Measurements from ENCODE around the gene PPIP5K2. TPM values are rescaled to one million over a fixed set of nuclear protein-coding genes. Genes with fewer than 3 reads are reported as not detected.
A peak's percentile ranks its signal among the peaks of the same experiment; 100 is the strongest.

PPIP5K2 gene
- polyA plus RNA-seq, 1 donor from 2014 or later = 153 TPM

DNA sequence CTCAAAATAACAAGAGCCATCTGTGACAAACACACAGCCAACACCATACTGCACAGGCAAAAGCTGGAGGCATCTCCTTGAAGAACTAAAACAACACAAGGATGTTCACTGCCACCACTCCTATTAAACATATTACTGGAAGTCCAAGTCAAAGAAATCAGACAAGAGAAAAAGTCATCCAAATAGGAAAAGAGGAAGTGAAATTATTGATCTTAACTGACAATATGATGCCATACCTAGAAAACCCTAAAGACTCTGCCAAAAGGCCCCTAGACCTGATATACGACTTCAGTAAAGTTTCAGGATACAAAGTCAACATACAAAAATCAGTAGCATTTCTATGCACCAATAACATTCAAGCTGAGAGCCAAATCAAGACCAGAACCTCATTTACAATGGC, 108.5 kb downstream of the PPIP5K2 start:
- Histone ChIP-seq H4K20me1 (ENCODE audit: insufficient read depth) (no peaks in the 10 kb centered on the region), H3K27me3 (ENCODE audit: insufficient read depth, low read depth, low read length) (no peaks in the 10 kb centered on the region), H3K9me3 (ENCODE audit: low read length) (no peaks in the 10 kb centered on the region), H3K36me3 (ENCODE audit: insufficient read depth, low read length) (no peaks in the 10 kb centered on the region), H3K9ac (ENCODE audit: low read length) (no peak overlapping the region), H3K4me3 (ENCODE audit: low read length) (no peak overlapping the region), H2AFZ (ENCODE audit: low read depth, low read length) (no peak overlapping the region), H3K9me2 (ENCODE audit: insufficient read depth, low read length) (no peaks in the 10 kb centered on the region), H3K79me2 (replicated peaks; ENCODE audit: insufficient read depth, low read length) (no peaks in the 10 kb centered on the region), H3K4me2 (ENCODE audit: low read length) (no peak overlapping the region), H3K27ac (ENCODE audit: low read length) (no peak overlapping the region), H3F3A (ENCODE audit: insufficient read depth, low read length, poor library complexity, severe bottlenecking) (no peaks in the 10 kb centered on the region)
- TF ChIP-seq REST (IDR thresholded peaks at IDR 0.05; ENCODE audit: borderline replicate concordance) = no peak
- TF ChIP-seq MXI1 (conservative IDR thresholded peaks at IDR 0.05; ENCODE audit: poor library complexity, severe bottlenecking) = no peak
- no peak for TF ChIP-seq POLR2AphosphoS5 (IDR thresholded peaks at IDR 0.05)
- TF ChIP-seq CTCF (IDR thresholded peaks at IDR 0.05; ENCODE audit: poor library complexity, severe bottlenecking) = no peak
- TF ChIP-seq EP300 (conservative IDR thresholded peaks at IDR 0.05; ENCODE audit: poor library complexity, severe bottlenecking) = no peak
- TF ChIP-seq TAF1 (IDR thresholded peaks at IDR 0.05; ENCODE audit: low read depth) = no peak
- TF ChIP-seq RAD21 (conservative IDR thresholded peaks at IDR 0.05) = no peak
- no peak for TF ChIP-seq EZH2 (IDR thresholded peaks at IDR 0.05; ENCODE audit: borderline replicate concordance, insufficient read depth, low read length, poor library complexity, severe bottlenecking)

DNA sequence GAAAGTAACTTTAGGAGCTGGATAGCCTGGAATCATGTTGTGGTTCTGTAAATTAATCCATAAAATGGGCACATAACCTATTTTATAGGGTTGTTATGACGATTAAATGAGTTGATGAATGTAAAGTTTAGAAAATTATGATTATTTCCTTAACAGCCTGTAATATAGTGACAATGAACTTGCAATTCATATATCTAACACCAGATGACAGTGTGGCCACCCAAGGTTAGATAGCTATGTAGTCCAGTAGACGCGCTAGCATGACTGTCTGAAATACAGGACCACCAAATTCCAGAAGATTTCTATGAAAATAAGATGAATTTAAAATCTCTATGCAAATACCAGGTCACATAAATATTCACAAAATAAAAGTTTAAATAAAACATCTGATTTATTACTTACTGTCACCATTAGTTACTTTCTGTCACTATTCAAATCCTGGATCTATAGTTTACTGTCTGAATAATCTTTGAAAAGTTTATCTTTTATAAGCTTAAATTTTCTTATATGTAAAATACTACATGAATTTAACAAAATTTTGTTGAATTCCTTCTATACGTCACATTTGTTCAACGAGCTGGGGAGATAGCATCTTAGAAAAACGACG, 112.4 kb downstream of the PPIP5K2 start:
- H3K79me2 ChIP-seq (replicated peaks; ENCODE audit: insufficient read depth, low read length) = no peaks in the 10 kb centered on the region
- H3K27ac ChIP-seq (ENCODE audit: low read length) = no peak overlapping the region
- no peak overlapping the region for H3K9ac ChIP-seq (ENCODE audit: low read length)
- H2AFZ ChIP-seq (ENCODE audit: low read depth, low read length) = no peak overlapping the region
- peak; percentile 50 for TF ChIP-seq CTCF (IDR thresholded peaks at IDR 0.05; ENCODE audit: poor library complexity, severe bottlenecking)
- TF ChIP-seq REST (IDR thresholded peaks at IDR 0.05; ENCODE audit: borderline replicate concordance) = no peak
- no peak for TF ChIP-seq MXI1 (conservative IDR thresholded peaks at IDR 0.05; ENCODE audit: poor library complexity, severe bottlenecking)
- TF ChIP-seq RAD21 (conservative IDR thresholded peaks at IDR 0.05) = peak; percentile 12
- no peak for TF ChIP-seq EZH2 (IDR thresholded peaks at IDR 0.05; ENCODE audit: borderline replicate concordance, insufficient read depth, low read length, poor library complexity, severe bottlenecking)
- no peak for TF ChIP-seq POLR2AphosphoS5 (IDR thresholded peaks at IDR 0.05)
- TF ChIP-seq EP300 (conservative IDR thresholded peaks at IDR 0.05; ENCODE audit: poor library complexity, severe bottlenecking) = no peak
- TF ChIP-seq TAF1 (IDR thresholded peaks at IDR 0.05; ENCODE audit: low read depth) = no peak
- TF ChIP-seq SMC3 (conservative IDR thresholded peaks at IDR 0.05; ENCODE audit: poor library complexity) = no peak
- H3K27me3 ChIP-seq (ENCODE audit: insufficient read depth, low read depth, low read length) = no peaks in the 10 kb centered on the region
- H3K4me2 ChIP-seq (ENCODE audit: low read length) = no peak overlapping the region
- H4K20me1 ChIP-seq (ENCODE audit: insufficient read depth) = no peaks in the 10 kb centered on the region
- H3K36me3 ChIP-seq (ENCODE audit: insufficient read depth, low read length) = no peaks in the 10 kb centered on the region
- no peaks in the 10 kb centered on the region for H3F3A ChIP-seq (ENCODE audit: insufficient read depth, low read length, poor library complexity, severe bottlenecking)
- no peaks in the 10 kb centered on the region for H3K9me3 ChIP-seq (ENCODE audit: low read length)
- H3K4me3 ChIP-seq (ENCODE audit: low read length) = no peak overlapping the region
- H3K9me2 ChIP-seq (ENCODE audit: insufficient read depth, low read length) = no peaks in the 10 kb centered on the region
